ENCODE data around the gene CDK5RAP2. TPM values are rescaled to one million over a fixed set of nuclear protein-coding genes. Genes with fewer than 3 reads are reported as not detected.

The CDK5RAP2 gene
- total and polyA plus RNA-seq, 9 of the 15 experiments (the other 6 are each of a cell fraction or from before 2014, with no cell fraction given) = 19.9 to 68.8 (median 42.2) TPM

- Histone ChIP-seq H3K79me2 (ENCODE audit: control insufficient read depth, insufficient read depth, low read length) (no peaks in the 10 kb centered on the region), H3K4me1 (replicated peaks in 1 of 2; ENCODE audit: control insufficient read depth in 2 of 2, insufficient read depth in 2 of 2, low read length in 2 of 2) (no peaks in the 10 kb centered on the region; a peak in 1 of 5 replicates), H3K36me3 (ENCODE audit: control insufficient read depth, insufficient read depth, low read length) (peaks cover 90% of the 10 kb centered on the region), H2AFZ (ENCODE audit: low read depth, low read length) (no peak overlapping the region), H3K27ac (ENCODE audit: extremely low read depth, low read depth, low read length) (no peak overlapping the region), H3K4me3 (no peak overlapping the region), H4K20me1 (replicated peaks; ENCODE audit: control insufficient read depth, insufficient read depth, low read length) (no peaks in the 10 kb centered on the region), H3K27me3 (ENCODE audit: control insufficient read depth in 2 of 2, insufficient read depth in 2 of 2, low read length in 2 of 2) (no peaks in the 10 kb centered on the region), H3K4me2 (ENCODE audit: insufficient read depth, low read length) (no peak overlapping the region), H3K9me1 (ENCODE audit: control insufficient read depth, insufficient read depth, low read length) (no peaks in the 10 kb centered on the region), H3K9ac (ENCODE audit: insufficient read depth in 1 of 2, low read depth in 2 of 2, low read length in 2 of 2) (no peak overlapping the region), H3K9me3 (replicated peaks; ENCODE audit: control insufficient read depth, insufficient read depth, low read depth, low read length) (no peaks in the 10 kb centered on the region)
- ChIA-PET CTCF (ENCODE audit: low intra/inter-chr PET ratio) (no interaction called here), POLR2A (no interaction called here)
- FAIRE-seq = no peak
- BruUV-seq (replicated peaks) = no TSS peak
- WGBS (ENCODE audit: insufficient coverage, low coverage, missing lambda C conversion rate) = 95% methylated on average over 6 of the region's 6 CpGs
- no peak for DNase-seq (ENCODE audit: extremely low read depth in 1 of 4, low spot score in 3 of 4)
- ATAC-seq = no peak
- in situ Hi-C loops (cut with MboI) = no loop called here
- intact Hi-C loops (cut with micrococcal nuclease) = no loop called here
- TF ChIP-seq ESRRA (IDR thresholded peaks at IDR 0.05; ENCODE audit: borderline replicate concordance, low read depth) (no peak), ZNF57 (CRISPR knock-in tag; IDR thresholded peaks at IDR 0.05) (no peak), KAT2B (IDR thresholded peaks at IDR 0.05; ENCODE audit: low read depth, low read length) (no peak), OTX1 (CRISPR knock-in tag; IDR thresholded peaks at IDR 0.05) (no peak), XRCC4 (IDR thresholded peaks at IDR 0.05; ENCODE audit: extremely low read depth, insufficient read depth, insufficient read length) (no peak), PTBP1 (IDR thresholded peaks at IDR 0.05; ENCODE audit: low read depth, low read length) (no peak), BRF2 (IDR thresholded peaks at IDR 0.05; ENCODE audit: borderline replicate concordance, insufficient read depth, insufficient read length) (no peak)
- TF ChIP-seq, protein P1, sequence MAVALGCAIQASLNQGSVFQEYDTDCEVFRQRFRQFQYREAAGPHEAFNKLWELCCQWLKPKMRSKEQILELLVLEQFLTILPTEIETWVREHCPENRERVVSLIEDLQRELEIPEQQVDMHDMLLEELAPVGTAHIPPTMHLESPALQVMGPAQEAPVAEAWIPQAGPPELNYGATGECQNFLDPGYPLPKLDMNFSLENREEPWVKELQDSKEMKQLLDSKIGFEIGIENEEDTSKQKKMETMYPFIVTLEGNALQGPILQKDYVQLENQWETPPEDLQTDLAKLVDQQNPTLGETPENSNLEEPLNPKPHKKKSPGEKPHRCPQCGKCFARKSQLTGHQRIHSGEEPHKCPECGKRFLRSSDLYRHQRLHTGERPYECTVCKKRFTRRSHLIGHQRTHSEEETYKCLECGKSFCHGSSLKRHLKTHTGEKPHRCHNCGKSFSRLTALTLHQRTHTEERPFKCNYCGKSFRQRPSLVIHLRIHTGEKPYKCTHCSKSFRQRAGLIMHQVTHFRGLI (CRISPR knock-in tag; IDR thresholded peaks at IDR 0.05) = no peak
These were observed 183.0 kb downstream of the CDK5RAP2 start for GRCh38 chr9:120396931-120397330.

Measured in K562 (cell line).